K562 (cell line): ENCODE measurements around the gene RPL19. TPM values are rescaled to one million over a fixed set of nuclear protein-coding genes. Genes with fewer than 3 reads are reported as not detected.

ENCODE experiments used
- ATAC-seq: fragments of 200-7000 bp; cut with Tn5 transposase; 3 replicates; pipeline ENCODE4 v1.9.1; 2020; ENCODE audit warnings: moderate library complexity
- BruUV-seq: library from RNA; stranded (reverse); fragments of 400-500 nt; replicated peaks from 2 replicates; lab custom pipeline; 2021; lab: Mats Ljungman, UMichigan
- CTCF ChIA-PET: fragments of 300-600 bp; formaldehyde crosslinking; extraction: SDS; loops from one replicate; lab custom pipeline; 2021; ENCODE audit warnings: low intra/inter-chr PET ratio; lab: Yijun Ruan, JAX
- POLR2A ChIA-PET: fragments of 300-600, 350-650 bp; sonication (Branson Sonifier 250); formaldehyde crosslinking; extraction: SDS; loops from one replicate; lab custom pipeline; 2021; ENCODE audit warnings: antibody characterized with exemption, inconsistent platforms; lab: Yijun Ruan, JAX
- DNase-seq, 4 experiments: peaks; one replicate each; pipeline versions ENCODE4 v3.0.0 to v3.0.0-alpha.2; 2011 to 2018; ENCODE audit warnings: low spot score in 3 of 4, mixed read lengths in 3 of 4; ENCODE audit errors: extremely low read depth in 1 of 4
- FAIRE-seq: peaks from 2 replicates; lab custom pipeline; 2011; peaks lifted over from hg19 to GRCh38; lab: Jason Lieb, UNC
- H2AFZ ChIP-seq: 2 replicates; pipeline ENCODE4 v1.6.0; 2011; ENCODE audit warnings: low read depth, low read length, control low read depth, inconsistent platforms
- H3K27ac ChIP-seq: fragments of 200-600 bp; 3 replicates; pipeline ENCODE4 v1.8.0; 2011; ENCODE audit warnings: low read depth, mild to moderate bottlenecking, control low read depth, inconsistent platforms, low read length, moderate library complexity, mixed read lengths; ENCODE audit errors: extremely low read depth
- H3K27me3 ChIP-seq, 2 experiments: fragments of 300-600 bp in 1 of 2; 2 replicates in 1 of 2; 3 replicates in 1 of 2; pipeline versions ENCODE4 v1.6.0 to v1.8.0; 2011; ENCODE audit warnings: inconsistent platforms in 2 of 2, low read length in 2 of 2, mild to moderate bottlenecking in 1 of 2, mixed read lengths in 1 of 2, moderate library complexity in 1 of 2; ENCODE audit not compliant: control insufficient read depth in 2 of 2, insufficient read depth in 2 of 2
- H3K36me3 ChIP-seq: fragments of 300-600 bp; 3 replicates; pipeline ENCODE4 v1.8.0; 2011; ENCODE audit warnings: mild to moderate bottlenecking, low read length, inconsistent platforms; ENCODE audit not compliant: control insufficient read depth, insufficient read depth
- H3K4me1 ChIP-seq, 2 experiments: fragments of 200-600 bp in 1 of 2; replicated peaks in 1 of 2; 2 replicates in 1 of 2; 3 replicates in 1 of 2; pipeline versions ENCODE4 v1.5.1 to v1.8.0; 2011; ENCODE audit warnings: inconsistent platforms in 2 of 2, low read length in 2 of 2, mild to moderate bottlenecking in 1 of 2, mixed read lengths in 1 of 2, moderate library complexity in 1 of 2; ENCODE audit not compliant: control insufficient read depth in 2 of 2, insufficient read depth in 2 of 2
- H3K4me2 ChIP-seq: 2 replicates; pipeline ENCODE4 v1.6.1; 2011; ENCODE audit warnings: low read length, control low read depth, inconsistent platforms, mixed read lengths; ENCODE audit not compliant: insufficient read depth
- H3K4me3 ChIP-seq: fragments of 200-600 bp; sonication (generic), shearing (Covaris generic); 2 replicates; pipeline ENCODE4 v1.5.1; 2016; ENCODE audit warnings: control low read depth, inconsistent platforms
- H3K79me2 ChIP-seq: fragments of 200-600 bp; 3 replicates; pipeline ENCODE4 v1.8.0; 2011; ENCODE audit warnings: low read length, inconsistent platforms; ENCODE audit not compliant: control insufficient read depth, insufficient read depth
- H3K9ac ChIP-seq, 2 experiments: 2 replicates each; pipeline versions ENCODE4 v1.6.0 to v1.6.1; 2011; ENCODE audit warnings: low read depth in 2 of 2, low read length in 2 of 2, control low read depth in 1 of 2, inconsistent platforms in 1 of 2, mild to moderate bottlenecking in 1 of 2, mixed read lengths in 1 of 2; ENCODE audit not compliant: insufficient read depth in 1 of 2
- H3K9me1 ChIP-seq: one replicate; pipeline ENCODE4 v1.6.0; 2011; ENCODE audit warnings: inconsistent platforms, mild to moderate bottlenecking, low read length, moderate library complexity; ENCODE audit not compliant: control insufficient read depth, insufficient read depth
- H3K9me3 ChIP-seq: replicated peaks from 2 replicates; pipeline ENCODE4 v1.5.1; 2011; ENCODE audit warnings: low read depth, low read length, inconsistent platforms; ENCODE audit not compliant: control insufficient read depth, insufficient read depth
- H4K20me1 ChIP-seq: replicated peaks from 2 replicates; pipeline ENCODE4 v1.6.1; 2011; ENCODE audit warnings: low read length, inconsistent platforms, mixed read lengths; ENCODE audit not compliant: control insufficient read depth, insufficient read depth
- EP300 ChIP-seq: IDR thresholded peaks from 2 replicates; pipeline ENCODE4 v1.6.1; 2012; ENCODE audit warnings: low read length, improper control_type of control experiment
- KAT7 ChIP-seq: sonication (generic); formaldehyde crosslinking; IDR thresholded peaks from 2 replicates; pipeline ENCODE4 v1.8.0; 2022; ENCODE audit warnings: missing genetic modification reagents, mild to moderate bottlenecking, borderline replicate concordance
- OTX1 ChIP-seq: fragments of 450-650 bp; formaldehyde crosslinking; IDR thresholded peaks from 2 replicates; pipeline ENCODE4 v1.4.0; 2022; ENCODE audit warnings: mild to moderate bottlenecking
- SRSF3 ChIP-seq: fragments of 200-400 bp; formaldehyde crosslinking; IDR thresholded peaks from 2 replicates; pipeline ENCODE4 v1.6.1; 2016; ENCODE audit warnings: mild to moderate bottlenecking, low read length, moderate library complexity; ENCODE audit not compliant: insufficient read depth
- THRA ChIP-seq: fragments of 450-650 bp; IDR thresholded peaks from 2 replicates; pipeline ENCODE4 v1.6.1; 2017; ENCODE audit warnings: mild to moderate bottlenecking, moderate library complexity
- ZNF212 ChIP-seq: fragments of 450-650 bp; formaldehyde crosslinking; IDR thresholded peaks from 2 replicates; pipeline ENCODE4 v1.4.0; 2020; ENCODE audit warnings: mild to moderate bottlenecking
- ZNF224 ChIP-seq: sonication (generic); formaldehyde crosslinking; IDR thresholded peaks from 2 replicates; pipeline ENCODE4 v1.8.0; 2022; ENCODE audit warnings: mild to moderate bottlenecking, missing genetic modification reagents
- ZNF311 ChIP-seq: fragments of 250-450 bp; sonication (Bioruptor Pico); IDR thresholded peaks from 2 replicates; pipeline ENCODE4 v1.4.0; 2020; ENCODE audit warnings: mild to moderate bottlenecking, moderate library complexity
- WGBS: fragments of 100-300 bp; shearing (Covaris generic); methylation state at CpG from one replicate; pipeline ENCODE4 v1.1.6; 2016; ENCODE audit warnings: low coverage, mixed read lengths; ENCODE audit not compliant: insufficient coverage; ENCODE audit errors: missing lambda C conversion rate; 5-methylcytosine and 5-hydroxymethylcytosine counted together
- in situ Hi-C: fragments of 300-500 bp; cut with MboI; formaldehyde crosslinking; loops from 4 replicates; pipeline ENCODE4 v1.15.0; 2018; ENCODE audit warnings: inconsistent platforms, mixed read lengths
- intact Hi-C: fragments of 100-400 bp; cut with micrococcal nuclease; formaldehyde crosslinking; loops from 2 replicates; pipeline ENCODE4 v1.14.2; 2022
- polyA plus RNA-seq, 8 experiments: library from polyadenylated mRNA; depleted of rRNA in 4 of 8; stranded (reverse) in 5 of 8; unstranded in 3 of 8; fragments of >200 nt; fragmentation: Nextera tagmentation in 2 of 8; fragmentation: Illumina TruSeq in 1 of 8; extraction: Ambion mirVana in 2 of 8; extraction: Trizol in 1 of 8; gene quantifications; 2 replicates each; pipeline versions ENCODE4 v1.2.1 to v1.2.3, GENCODE V29; 2011 to 2014; ENCODE audit warnings: inconsistent platforms in 1 of 8, missing spikeins in 1 of 8
- total RNA-seq, 7 experiments: library from RNA; depleted of rRNA in 6 of 7; stranded (reverse); fragments of >200 nt in 6 of 7; fragmentation: Illumina TruSeq in 2 of 7; extraction: Trizol in 2 of 7; gene quantifications; 2 replicates each; pipeline versions ENCODE4 v1.2.1 to v1.2.3, GENCODE V29; 2011 to 2021; ENCODE audit warnings: low replicate concordance in 1 of 7
- TF ChIP-seq, protein P1 (sequence below): sonication (generic); formaldehyde crosslinking; IDR thresholded peaks from 2 replicates; pipeline ENCODE4 v1.8.1; 2023; ENCODE audit warnings: mild to moderate bottlenecking, missing genetic modification reagents, moderate library complexity

The RPL19 gene
- total and polyA plus RNA-seq, 9 of the 15 experiments (the other 6 are each of a cell fraction or from before 2014, with no cell fraction given), result 2,263 to 4,614 (median 3,727) TPM

- no peak overlapping the region for H3K27ac ChIP-seq
- H3K36me3 ChIP-seq, result no peaks in the 10 kb centered on the region
- DNase-seq, result no peak
- H3K79me2 ChIP-seq, result no peaks in the 10 kb centered on the region
- 22% methylated on average over 6 of the region's 6 CpGs for WGBS
- no peak for FAIRE-seq
- H3K9ac ChIP-seq, result no peak overlapping the region
- TF ChIP-seq, protein P1, sequence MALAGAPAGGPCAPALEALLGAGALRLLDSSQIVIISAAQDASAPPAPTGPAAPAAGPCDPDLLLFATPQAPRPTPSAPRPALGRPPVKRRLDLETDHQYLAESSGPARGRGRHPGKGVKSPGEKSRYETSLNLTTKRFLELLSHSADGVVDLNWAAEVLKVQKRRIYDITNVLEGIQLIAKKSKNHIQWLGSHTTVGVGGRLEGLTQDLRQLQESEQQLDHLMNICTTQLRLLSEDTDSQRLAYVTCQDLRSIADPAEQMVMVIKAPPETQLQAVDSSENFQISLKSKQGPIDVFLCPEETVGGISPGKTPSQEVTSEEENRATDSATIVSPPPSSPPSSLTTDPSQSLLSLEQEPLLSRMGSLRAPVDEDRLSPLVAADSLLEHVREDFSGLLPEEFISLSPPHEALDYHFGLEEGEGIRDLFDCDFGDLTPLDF (CRISPR knock-in tag), result no peak
- TF ChIP-seq EP300 (no peak), ZNF224 (CRISPR knock-in tag) (no peak), SRSF3 (no peak), KAT7 (CRISPR knock-in tag) (no peak), THRA (no peak), ZNF311 (no peak), OTX1 (CRISPR knock-in tag) (no peak), ZNF212 (no peak)
- no peak overlapping the region for H2AFZ ChIP-seq
- H3K27me3 ChIP-seq, result peaks cover 17 to 60% of the 10 kb centered on the region in 2 experiments; a peak in 4 of 5 replicates
- H3K9me1 ChIP-seq, result no peaks in the 10 kb centered on the region
- H3K4me3 ChIP-seq, result no peak overlapping the region
- peaks cover 0 to 27% of the 10 kb centered on the region in 2 experiments; a peak in 2 of 5 replicates for H3K4me1 ChIP-seq
- in situ Hi-C loops (no loop called here), intact Hi-C loops (no loop called here)
- H3K9me3 ChIP-seq, result no peaks in the 10 kb centered on the region
- H4K20me1 ChIP-seq, result no peaks in the 10 kb centered on the region
- no peak for ATAC-seq
- H3K4me2 ChIP-seq, result no peak overlapping the region
- ChIA-PET POLR2A (interaction anchor here (0.6 to 0.7 kb wide), 2 partner anchors 11 to 17 kb away, joined by 3 read pairs; no protein-coding TSS in a partner anchor), CTCF (no interaction called here)
- no TSS peak for BruUV-seq
Measured at GRCh38 chr17:39221572-39221971, 21.5 kb downstream of the RPL19 start.
